ENCODE data around the gene SDHB. TPM values are rescaled to one million over a fixed set of nuclear protein-coding genes. Genes with fewer than 3 reads are reported as not detected.
A peak's percentile ranks its signal among the peaks of the same experiment; 100 is the strongest.

The SDHB gene
- total and polyA plus RNA-seq, 10 donors, result 49.1 to 132 (median 83.7) TPM

- TF ChIP-seq CTCF (IDR thresholded peaks at IDR 0.05 in 8 of 11, conservative IDR thresholded peaks at IDR 0.05 in 3 of 11) (no peak), POLR2AphosphoS5 (IDR thresholded peaks at IDR 0.05) (no peak), POLR2A (IDR thresholded peaks at IDR 0.05) (no peak)
- intact Hi-C loops (cut with DNase I; ENCODE audit: low total_unique reads), result no loop called here
Measured at GRCh38 chr1:17078991-17079868, 25.4 kb upstream of the SDHB start.

DNA sequence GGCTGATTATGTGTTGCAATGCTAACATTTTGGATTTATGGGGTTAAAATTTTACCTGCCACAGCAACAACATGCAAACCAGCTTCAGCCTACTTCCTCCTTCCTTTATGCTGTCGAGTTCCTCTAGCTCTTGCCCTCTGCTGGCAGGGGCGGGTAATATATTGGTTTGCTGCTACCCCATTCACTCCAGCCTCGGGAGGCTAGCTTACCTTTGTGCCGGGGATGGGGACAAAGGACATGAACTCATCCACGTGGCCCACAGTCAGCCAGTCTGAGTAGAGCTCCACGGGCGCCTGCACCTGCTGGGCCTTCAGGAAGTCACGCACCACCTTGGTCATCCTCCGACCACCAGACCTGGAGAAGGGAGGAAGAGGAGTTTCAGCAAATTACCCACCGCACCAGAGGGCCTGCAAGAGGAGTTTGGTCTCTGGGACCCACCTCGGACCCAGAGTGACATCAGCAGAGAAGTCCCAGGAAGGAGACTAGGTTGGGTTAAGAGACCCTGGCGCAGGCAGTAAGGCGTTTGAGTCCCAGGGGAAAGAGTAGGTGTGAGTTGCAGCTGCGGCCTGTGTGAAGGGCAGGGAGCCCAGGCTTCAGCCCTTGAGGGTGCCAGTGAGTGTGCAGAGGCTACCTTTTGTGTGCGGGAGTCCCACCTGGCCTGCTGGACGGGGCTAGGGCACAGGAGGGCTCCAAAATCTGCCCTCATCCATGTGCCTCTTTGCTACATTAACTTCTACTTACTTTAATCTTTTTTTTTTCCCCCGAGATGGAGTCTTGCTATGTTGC, 21.8 kb upstream of the SDHB start:
- TF ChIP-seq POLR2A (IDR thresholded peaks at IDR 0.05) (no peak), CTCF (IDR thresholded peaks at IDR 0.05 in 8 of 11, conservative IDR thresholded peaks at IDR 0.05 in 3 of 11) (peak in 9 of 11 experiments; percentile 6 to 66 (median 31)), POLR2AphosphoS5 (IDR thresholded peaks at IDR 0.05) (no peak)
- Histone ChIP-seq H3K36me3 (peaks cover 0 to 86% (median 2%) of the 10 kb centered on the region in 6 donors), H3K9me3 (no peaks in the 10 kb centered on the region), H3K4me1 (no peaks in the 10 kb centered on the region), H3K27me3 (replicated peaks in 1 of 7) (no peaks in the 10 kb centered on the region), H3K4me3 (no peak overlapping the region), H3K27ac (peak overlapping the region in 2 of 8 donors; percentile 48 to 67)
- WGBS, 5 donors, result 63 to 80% (median 74%) methylated on average over 14 to 17 of the region's 17 CpGs
- intact Hi-C loops (cut with DNase I; ENCODE audit: low total_unique reads), result no loop called here
- peak; percentile 71 for DNase-seq

More at GRCh38 chr1:17078991-17079868, 25.4 kb upstream of the SDHB start:
- no peak for DNase-seq
- H3K9me3 ChIP-seq, result no peaks in the 10 kb centered on the region
- peaks cover 0 to 81% (median 2%) of the 10 kb centered on the region in 6 donors for H3K36me3 ChIP-seq
- H3K27ac ChIP-seq, result no peak overlapping the region
- no peak overlapping the region for H3K4me3 ChIP-seq
- WGBS, 5 donors, result 66 to 84% (median 77%) methylated on average over 16 of the region's 16 CpGs
- H3K4me1 ChIP-seq, result peaks cover 0 to 19% (median 5%) of the 10 kb centered on the region in 6 donors
- H3K27me3 ChIP-seq (replicated peaks in 1 of 7), result no peaks in the 10 kb centered on the region

DNA sequence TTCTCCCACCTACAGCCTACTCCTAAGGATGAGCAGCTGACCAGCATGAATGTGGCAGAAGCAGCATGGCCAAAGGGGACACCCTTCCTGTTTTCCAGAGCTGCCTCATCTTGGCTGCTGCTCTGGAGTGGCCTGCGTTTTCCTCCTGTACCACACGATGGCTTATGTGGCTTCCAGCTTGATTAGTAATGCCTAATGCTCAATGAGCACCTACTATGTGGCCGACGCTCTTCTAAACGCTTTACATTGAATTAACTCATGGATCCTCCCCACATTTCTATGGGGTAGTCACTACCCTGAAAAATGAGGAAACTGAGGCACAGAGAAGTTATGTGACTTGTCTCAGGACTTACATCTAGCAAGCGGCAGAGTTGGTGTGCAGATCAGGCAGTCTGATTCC, 18.0 kb upstream of the SDHB start:
- no peak overlapping the region for H3K4me3 ChIP-seq
- no peaks in the 10 kb centered on the region for H3K9me3 ChIP-seq

More for the DNA sequence above, 18.0 kb upstream of the SDHB start:
- H3K27me3 ChIP-seq (replicated peaks in 1 of 7), result no peaks in the 10 kb centered on the region
- WGBS, 5 donors, result 77 to 88% (median 84%) methylated on average over 6 of the region's 6 CpGs
- intact Hi-C loops (cut with DNase I; ENCODE audit: low total_unique reads), result no loop called here
- DNase-seq, result no peak
- peak overlapping the region in 1 of 8 donors; percentile 26 for H3K27ac ChIP-seq
- peaks cover 0 to 16% (median 0%) of the 10 kb centered on the region in 6 donors for H3K4me1 ChIP-seq
- peaks cover 0 to 77% (median 2%) of the 10 kb centered on the region in 6 donors for H3K36me3 ChIP-seq
- TF ChIP-seq POLR2AphosphoS5 (IDR thresholded peaks at IDR 0.05) (no peak), POLR2A (IDR thresholded peaks at IDR 0.05) (no peak), CTCF (IDR thresholded peaks at IDR 0.05 in 8 of 11, conservative IDR thresholded peaks at IDR 0.05 in 3 of 11) (no peak)

Measured in spleen (tissue), 11 donors.